IMR-90 (cell line): ENCODE results near the gene SLC4A1. TPM values are rescaled to one million over a fixed set of nuclear protein-coding genes. Genes with fewer than 3 reads are reported as not detected.
"Not testable (repeated sequence)": the region's sequence is repeated elsewhere in the genome, so short reads cannot be mapped to it uniquely, and the experiment has no call there.

Experiments used
- ATAC-seq: fragments of 200-7000 bp; cut with Tn5 transposase; 2 replicates; pipeline ENCODE4 v1.9.1; 2020; ENCODE audit warnings: low read depth, mild to moderate bottlenecking, moderate library complexity
- BruUV-seq: library from RNA; stranded (reverse); fragments of 400-500 nt; replicated peaks from 2 replicates; lab custom pipeline; 2021; lab: Mats Ljungman, UMichigan
- CTCF ChIA-PET: fragments of 300-600 bp; formaldehyde crosslinking; extraction: SDS; loops from one replicate; lab custom pipeline; 2021; ENCODE audit warnings: antibody characterized with exemption; lab: Yijun Ruan, JAX
- POLR2A ChIA-PET: fragments of 300-600 bp; sonication (Branson Sonifier 250); formaldehyde crosslinking; loops from one replicate; lab custom pipeline; 2022; ENCODE audit warnings: antibody characterized with exemption; ENCODE audit not compliant: unreplicated experiment; lab: Charles Lee
- DNase-seq: peaks from one replicate; pipeline ENCODE4 v3.0.0; 2013
- H2AFZ ChIP-seq: replicated peaks from 2 replicates; pipeline ENCODE3; 2013; ENCODE audit warnings: low read length, mild to moderate bottlenecking; ENCODE audit not compliant: poor library complexity
- H2AK5ac ChIP-seq: 2 replicates; pipeline ENCODE4 v1.6.1; 2013; ENCODE audit warnings: low read depth, low read length, inconsistent platforms
- H2AK9ac ChIP-seq: replicated peaks from 2 replicates; pipeline ENCODE3; 2013; ENCODE audit warnings: mild to moderate bottlenecking, low read depth, low read length, moderate library complexity; ENCODE audit not compliant: poor library complexity
- H2BK120ac ChIP-seq: 2 replicates; pipeline ENCODE4 v1.6.1; 2013; ENCODE audit warnings: low read depth, low read length, inconsistent platforms
- H2BK15ac ChIP-seq: 3 replicates; pipeline ENCODE4 v1.6.1; 2013; ENCODE audit warnings: low read depth, low read length, inconsistent platforms
- H2BK20ac ChIP-seq: 2 replicates; pipeline ENCODE4 v1.6.1; 2013; ENCODE audit warnings: low read depth, mild to moderate bottlenecking, inconsistent platforms, low read length, moderate library complexity
- H2BK5ac ChIP-seq: 2 replicates; pipeline ENCODE4 v1.6.1; 2013; ENCODE audit warnings: mild to moderate bottlenecking, low read depth, low read length, inconsistent platforms; ENCODE audit not compliant: poor library complexity, severe bottlenecking
- H3K14ac ChIP-seq: replicated peaks from 2 replicates; pipeline ENCODE4 v1.6.1; 2013; ENCODE audit warnings: low read depth, low read length, inconsistent platforms
- H3K18ac ChIP-seq: 2 replicates; pipeline ENCODE4 v1.6.1; 2013; ENCODE audit warnings: low read depth, low read length, control low read depth
- H3K23ac ChIP-seq: 2 replicates; pipeline ENCODE4 v1.6.1; 2013; ENCODE audit warnings: low read depth, low read length, inconsistent platforms
- H3K27ac ChIP-seq: 2 replicates; pipeline ENCODE4 v1.5.1; 2013; ENCODE audit warnings: mild to moderate bottlenecking, control low read depth, low read length; ENCODE audit not compliant: insufficient read depth
- H3K27me3 ChIP-seq: 2 replicates; pipeline ENCODE4 v1.6.1; 2013; ENCODE audit warnings: low read length; ENCODE audit not compliant: control insufficient read depth, insufficient read depth
- H3K36me3 ChIP-seq: 2 replicates; pipeline ENCODE4 v1.6.1; 2013; ENCODE audit warnings: low read length, mixed read lengths; ENCODE audit not compliant: control insufficient read depth, insufficient read depth
- H3K4ac ChIP-seq: 2 replicates; pipeline ENCODE4 v1.6.1; 2013; ENCODE audit warnings: low read depth, low read length, inconsistent platforms
- H3K4me1 ChIP-seq: 2 replicates; pipeline ENCODE4 v1.6.1; 2013; ENCODE audit warnings: low read length, mixed read lengths; ENCODE audit not compliant: control insufficient read depth, insufficient read depth
- H3K4me2 ChIP-seq: 2 replicates; pipeline ENCODE4 v1.6.1; 2013; ENCODE audit warnings: low read depth, mild to moderate bottlenecking, control low read depth, low read length, moderate library complexity
- H3K4me3 ChIP-seq: 2 replicates; pipeline ENCODE4 v1.5.1; 2013; ENCODE audit warnings: low read depth, mild to moderate bottlenecking, control low read depth, low read length, moderate library complexity; ENCODE audit not compliant: insufficient read depth
- H3K56ac ChIP-seq: 2 replicates; pipeline ENCODE4 v1.6.1; 2013; ENCODE audit warnings: low read length, inconsistent platforms; ENCODE audit not compliant: insufficient read depth; ENCODE audit errors: extremely low read depth
- H3K79me1 ChIP-seq, 2 experiments: 2 replicates each; pipeline ENCODE4 v1.6.1; 2013; ENCODE audit warnings: low read length in 2 of 2, inconsistent platforms in 1 of 2, low read depth in 1 of 2
- H3K9ac ChIP-seq: 2 replicates; pipeline ENCODE4 v1.6.1; 2013; ENCODE audit warnings: low read depth, low read length, control low read depth
- H3K9me1 ChIP-seq: 2 replicates; pipeline ENCODE4 v1.6.1; 2013; ENCODE audit warnings: low read length, inconsistent platforms; ENCODE audit not compliant: insufficient read depth
- H3K9me3 ChIP-seq: 2 replicates; pipeline ENCODE4 v1.6.1; 2013; ENCODE audit warnings: low read length; ENCODE audit not compliant: control insufficient read depth, insufficient read depth
- H4K20me1 ChIP-seq: 2 replicates; pipeline ENCODE4 v1.6.1; 2013; ENCODE audit warnings: low read length, inconsistent platforms; ENCODE audit not compliant: insufficient read depth
- H4K5ac ChIP-seq: 2 replicates; pipeline ENCODE4 v1.6.1; 2013; ENCODE audit warnings: mild to moderate bottlenecking, low read depth, low read length, control low read depth
- H4K8ac ChIP-seq, 2 experiments: 2 replicates each; pipeline ENCODE4 v1.6.1; 2013; ENCODE audit warnings: low read depth in 2 of 2, low read length in 2 of 2, control low read depth in 1 of 2, inconsistent platforms in 1 of 2
- H4K91ac ChIP-seq: 2 replicates; pipeline ENCODE4 v1.6.1; 2013; ENCODE audit warnings: low read depth, low read length, inconsistent platforms; ENCODE audit not compliant: insufficient read depth
- WGBS, 2 experiments: methylation state at CpG; one replicate each; pipeline versions ENCODE4 v1.1.5 to v1.1.7; 2013; ENCODE audit warnings: missing lambda C conversion rate in 2 of 2; ENCODE audit not compliant: insufficient read length in 1 of 2; ENCODE audit errors: extremely low coverage in 2 of 2; 5-methylcytosine and 5-hydroxymethylcytosine counted together
- dilution Hi-C: fragments of 300-500 bp; cut with HindIII; formaldehyde crosslinking; loops from one replicate; pipeline ENCODE4 v1.14.3; 2018; ENCODE audit warnings: low sequenced_read_pairs; ENCODE audit not compliant: unreplicated experiment
- in situ Hi-C: fragments of 300-500 bp; cut with MboI; formaldehyde crosslinking; loops from 3 replicates; pipeline ENCODE4 v1.14.3; 2019; ENCODE audit warnings: low sequenced_read_pairs, inconsistent platforms, mixed read lengths
- intact Hi-C: fragments of 100-400 bp; cut with micrococcal nuclease; formaldehyde crosslinking; loops from 2 replicates; pipeline ENCODE4 v1.10.0; 2022
- polyA plus RNA-seq, 3 experiments: library from polyadenylated mRNA; depleted of rRNA; stranded (reverse); fragments of >200 nt; gene quantifications; 2 replicates each; pipeline ENCODE4 v1.2.3, GENCODE V29; 2012; ENCODE audit warnings: low replicate concordance in 1 of 3
- total RNA-seq: library from RNA; depleted of rRNA; stranded (reverse); fragments of >200 nt; gene quantifications from 2 replicates; pipeline ENCODE4 v1.2.3, GENCODE V29; 2012

SLC4A1 gene
- total and polyA plus RNA-seq, 2 of the 4 experiments (the other 2 are of a cell fraction): not detected

GRCh38 chr17:44237886-44238285 lies 30.0 kb downstream of the SLC4A1 start:
- H2BK120ac ChIP-seq, dilution Hi-C loops, H3K4me1 ChIP-seq, H4K20me1 ChIP-seq, H3K27ac ChIP-seq, POLR2A ChIA-PET, H3K9ac ChIP-seq, H3K14ac ChIP-seq, H3K9me1 ChIP-seq, H3K9me3 ChIP-seq, ATAC-seq, BruUV-seq, intact Hi-C loops, H3K56ac ChIP-seq, H3K36me3 ChIP-seq, H4K5ac ChIP-seq, H4K8ac ChIP-seq, H2BK15ac ChIP-seq, H2AFZ ChIP-seq, H2AK9ac ChIP-seq, H3K27me3 ChIP-seq, H3K23ac ChIP-seq, H4K91ac ChIP-seq, H2AK5ac ChIP-seq, in situ Hi-C loops, H3K4me2 ChIP-seq, H2BK20ac ChIP-seq, H2BK5ac ChIP-seq, H3K18ac ChIP-seq, DNase-seq, H3K4ac ChIP-seq, H3K79me1 ChIP-seq, CTCF ChIA-PET, H3K4me3 ChIP-seq: not testable (repeated sequence)
- no CpG with 5 or more reads among the region's 28 CpGs for WGBS, 2 experiments
